Suprapubic skin (tissue), 4 donors: ENCODE results near the gene IGFBP5.

Experiments used
- EP300 ChIP-seq: sonication (generic); formaldehyde crosslinking; IDR thresholded peaks from one replicate; pipeline ENCODE4 v1.6.1; 2017; ENCODE audit warnings: antibody characterized with exemption
- POLR2A ChIP-seq, 2 donors: fragments of 450-650 bp; IDR thresholded peaks; one replicate each; pipeline ENCODE4 v1.6.1; 2017; ENCODE audit warnings: antibody characterized with exemption in 2 of 2, mild to moderate bottlenecking in 2 of 2, moderate library complexity in 2 of 2
- POLR2AphosphoS5 ChIP-seq, 3 donors: sonication (generic); formaldehyde crosslinking; IDR thresholded peaks; one replicate each; pipeline ENCODE4 v1.6.1; 2017; ENCODE audit warnings: antibody characterized with exemption in 3 of 3
- TF ChIP-seq, protein P1 (sequence below), 2 donors: fragments of 200-600 bp in 1 of 2; fragments of 450-650 bp in 1 of 2; sonication (generic) in 1 of 2; IDR thresholded peaks; one replicate each; pipeline ENCODE4 v1.5.1; 2016 to 2019; ENCODE audit warnings: antibody characterized with exemption in 2 of 2, mild to moderate bottlenecking in 1 of 2, moderate library complexity in 1 of 2

DNA sequence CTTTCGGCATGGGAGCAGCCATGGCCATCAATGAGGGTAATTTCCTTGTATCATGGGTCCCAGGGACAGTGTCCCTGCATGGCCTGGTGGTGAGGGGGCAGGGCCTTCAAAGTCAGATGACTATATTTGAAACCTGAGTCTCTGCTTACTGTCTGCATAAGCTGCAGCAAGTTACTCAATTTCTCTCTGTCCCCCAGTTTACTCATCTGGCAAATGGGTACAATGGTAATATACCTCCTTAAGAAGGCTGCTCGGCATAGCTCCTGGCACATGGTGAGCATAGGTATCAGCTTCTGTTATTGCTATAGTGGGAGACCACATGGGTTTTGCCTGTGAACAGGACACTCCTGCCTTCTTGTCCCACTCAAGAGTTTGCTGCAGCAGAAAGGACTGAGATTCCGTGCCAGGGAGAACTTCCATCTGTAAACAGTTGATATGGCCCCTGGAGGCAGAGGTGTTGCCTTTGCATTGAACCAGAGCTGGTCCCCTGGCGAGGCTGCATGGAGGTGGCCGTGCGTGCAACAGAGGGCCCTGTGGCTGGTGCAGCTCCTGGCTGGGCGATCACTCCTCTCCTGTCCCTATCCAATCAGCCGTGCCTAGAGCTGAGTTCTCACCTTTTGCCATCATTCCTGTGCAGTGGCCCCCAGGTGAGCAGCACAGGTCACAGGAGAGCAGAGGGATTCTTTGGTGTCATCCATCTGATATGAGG lies 22.7 kb upstream of the IGFBP5 start:
- TF ChIP-seq, protein P1, sequence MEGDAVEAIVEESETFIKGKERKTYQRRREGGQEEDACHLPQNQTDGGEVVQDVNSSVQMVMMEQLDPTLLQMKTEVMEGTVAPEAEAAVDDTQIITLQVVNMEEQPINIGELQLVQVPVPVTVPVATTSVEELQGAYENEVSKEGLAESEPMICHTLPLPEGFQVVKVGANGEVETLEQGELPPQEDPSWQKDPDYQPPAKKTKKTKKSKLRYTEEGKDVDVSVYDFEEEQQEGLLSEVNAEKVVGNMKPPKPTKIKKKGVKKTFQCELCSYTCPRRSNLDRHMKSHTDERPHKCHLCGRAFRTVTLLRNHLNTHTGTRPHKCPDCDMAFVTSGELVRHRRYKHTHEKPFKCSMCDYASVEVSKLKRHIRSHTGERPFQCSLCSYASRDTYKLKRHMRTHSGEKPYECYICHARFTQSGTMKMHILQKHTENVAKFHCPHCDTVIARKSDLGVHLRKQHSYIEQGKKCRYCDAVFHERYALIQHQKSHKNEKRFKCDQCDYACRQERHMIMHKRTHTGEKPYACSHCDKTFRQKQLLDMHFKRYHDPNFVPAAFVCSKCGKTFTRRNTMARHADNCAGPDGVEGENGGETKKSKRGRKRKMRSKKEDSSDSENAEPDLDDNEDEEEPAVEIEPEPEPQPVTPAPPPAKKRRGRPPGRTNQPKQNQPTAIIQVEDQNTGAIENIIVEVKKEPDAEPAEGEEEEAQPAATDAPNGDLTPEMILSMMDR (IDR thresholded peaks at IDR 0.05) = no peak
- TF ChIP-seq EP300 (no peak), POLR2A (IDR thresholded peaks at IDR 0.05) (no peak), POLR2AphosphoS5 (IDR thresholded peaks at IDR 0.05) (no peak)
